Uterus (tissue), 2 donors: ENCODE results near the gene SLX4IP.

Experiments used
- POLR2A ChIP-seq, 2 donors: fragments of 450-650 bp; IDR thresholded peaks; one replicate each; pipeline ENCODE4 v1.6.1; 2016; ENCODE audit warnings: antibody characterized with exemption in 2 of 2, mild to moderate bottlenecking in 1 of 2, moderate library complexity in 1 of 2
- TF ChIP-seq, protein P1 (sequence below), 4 experiments: fragments of 200-600 bp in 2 of 4; fragments of 450-650 bp in 2 of 4; sonication (generic) in 2 of 4; IDR thresholded peaks; one replicate each; pipeline ENCODE4 v1.5.1; 2016 to 2019; ENCODE audit warnings: antibody characterized with exemption in 4 of 4, mild to moderate bottlenecking in 2 of 4, moderate library complexity in 1 of 4

DNA sequence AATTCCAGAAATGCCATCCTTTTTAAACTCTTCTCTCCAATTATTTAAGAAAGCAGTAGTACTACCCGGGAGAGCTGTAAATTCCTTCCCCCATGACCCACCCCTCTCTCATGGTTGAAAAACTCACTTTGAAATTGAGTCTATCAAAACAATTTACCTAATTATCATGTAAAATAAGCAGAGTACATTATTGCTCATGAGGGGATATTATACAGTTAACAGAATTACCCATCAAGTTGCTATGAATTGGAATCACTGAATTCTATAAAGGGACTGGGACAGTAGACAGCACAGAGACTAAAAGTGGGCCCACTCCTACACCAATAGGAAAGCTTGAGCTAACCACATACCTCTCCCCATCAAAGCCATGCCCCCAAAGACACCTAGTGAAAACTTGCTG, 222.3 kb downstream of the SLX4IP start:
- TF ChIP-seq, protein P1, sequence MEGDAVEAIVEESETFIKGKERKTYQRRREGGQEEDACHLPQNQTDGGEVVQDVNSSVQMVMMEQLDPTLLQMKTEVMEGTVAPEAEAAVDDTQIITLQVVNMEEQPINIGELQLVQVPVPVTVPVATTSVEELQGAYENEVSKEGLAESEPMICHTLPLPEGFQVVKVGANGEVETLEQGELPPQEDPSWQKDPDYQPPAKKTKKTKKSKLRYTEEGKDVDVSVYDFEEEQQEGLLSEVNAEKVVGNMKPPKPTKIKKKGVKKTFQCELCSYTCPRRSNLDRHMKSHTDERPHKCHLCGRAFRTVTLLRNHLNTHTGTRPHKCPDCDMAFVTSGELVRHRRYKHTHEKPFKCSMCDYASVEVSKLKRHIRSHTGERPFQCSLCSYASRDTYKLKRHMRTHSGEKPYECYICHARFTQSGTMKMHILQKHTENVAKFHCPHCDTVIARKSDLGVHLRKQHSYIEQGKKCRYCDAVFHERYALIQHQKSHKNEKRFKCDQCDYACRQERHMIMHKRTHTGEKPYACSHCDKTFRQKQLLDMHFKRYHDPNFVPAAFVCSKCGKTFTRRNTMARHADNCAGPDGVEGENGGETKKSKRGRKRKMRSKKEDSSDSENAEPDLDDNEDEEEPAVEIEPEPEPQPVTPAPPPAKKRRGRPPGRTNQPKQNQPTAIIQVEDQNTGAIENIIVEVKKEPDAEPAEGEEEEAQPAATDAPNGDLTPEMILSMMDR (IDR thresholded peaks at IDR 0.05), result no peak
- TF ChIP-seq POLR2A (IDR thresholded peaks at IDR 0.05), result no peak
